GM06990 (cell line): Measurements from ENCODE around the gene MLLT3.

Experiments used
- DNase-seq: peaks from one replicate; pipeline ENCODE4 v3.0.0-alpha.2; 2011; ENCODE audit not compliant: insufficient read length; ENCODE audit errors: extremely low read depth
- H3K27me3 ChIP-seq: replicated peaks from 2 replicates; pipeline ENCODE4 v1.6.0; 2011; ENCODE audit warnings: low read length; ENCODE audit not compliant: control insufficient read depth, insufficient read depth
- H3K36me3 ChIP-seq: 2 replicates; pipeline ENCODE4 v1.5.1; 2011; ENCODE audit warnings: low read length; ENCODE audit not compliant: control insufficient read depth, insufficient read depth
- H3K4me3 ChIP-seq: replicated peaks from 2 replicates; pipeline ENCODE4 v1.5.1; 2011; ENCODE audit warnings: low read depth, mild to moderate bottlenecking, control low read depth, low read length
- CTCF ChIP-seq: IDR thresholded peaks from 2 replicates; pipeline ENCODE4 v1.5.1; 2011; ENCODE audit warnings: low read length, control low read depth, mild to moderate bottlenecking, inconsistent platforms; ENCODE audit not compliant: insufficient read depth, poor library complexity, severe bottlenecking

Gene MLLT3

GRCh38 chr9:20404192-20404813, 218.0 kb downstream of the MLLT3 start:
- H3K36me3 ChIP-seq = no peaks in the 10 kb centered on the region; the same call in 1 of the 2 replicates
- no peak overlapping the region for H3K4me3 ChIP-seq
- no peaks in the 10 kb centered on the region for H3K27me3 ChIP-seq
- TF ChIP-seq CTCF = no peak
- DNase-seq = no peak

- TF ChIP-seq CTCF = no peak
- Histone ChIP-seq H3K4me3 (no peak overlapping the region), H3K27me3 (no peaks in the 10 kb centered on the region), H3K36me3 (no peaks in the 10 kb centered on the region; the same call in 1 of the 2 replicates)
- no peak for DNase-seq
Measured at GRCh38 chr9:20403346-20403745, 219.0 kb downstream of the MLLT3 start.

GRCh38 chr9:20402273-20402875, 219.9 kb downstream of the MLLT3 start:
- no peak for TF ChIP-seq CTCF
- no peak for DNase-seq
- H3K27me3 ChIP-seq = no peaks in the 10 kb centered on the region
- H3K36me3 ChIP-seq = no peaks in the 10 kb centered on the region; the same call in 1 of the 2 replicates
- no peak overlapping the region for H3K4me3 ChIP-seq

- no peak for DNase-seq
- no peak overlapping the region for H3K4me3 ChIP-seq
- H3K27me3 ChIP-seq = no peaks in the 10 kb centered on the region
- TF ChIP-seq CTCF = no peak
- no peaks in the 10 kb centered on the region; the same call in 1 of the 2 replicates for H3K36me3 ChIP-seq
Measured at GRCh38 chr9:20398536-20399338, 223.6 kb downstream of the MLLT3 start.

- TF ChIP-seq CTCF = no peak
- Histone ChIP-seq H3K27me3 (no peaks in the 10 kb centered on the region), H3K36me3 (no peaks in the 10 kb centered on the region; the same call in 1 of the 2 replicates), H3K4me3 (no peak overlapping the region)
- no peak for DNase-seq
Measured at GRCh38 chr9:20397348-20397747, 225.0 kb downstream of the MLLT3 start.
